Left lobe of liver (tissue), 2 donors: ENCODE data around the gene CHCHD1. TPM values are rescaled to one million over a fixed set of nuclear protein-coding genes. Genes with fewer than 3 reads are reported as not detected.
"Not testable (repeated sequence)": the region's sequence is repeated elsewhere in the genome, so short reads cannot be mapped to it uniquely, and the experiment has no call there.

Source experiments
- ATAC-seq: fragments of 200-7000 bp; cut with Tn5 transposase; one replicate; pipeline ENCODE4 v1.9.1; 2020; ENCODE audit warnings: mild to moderate bottlenecking, moderate library complexity
- DNase-seq: peaks from one replicate; pipeline ENCODE4 v3.0.0-alpha.2; 2020; ENCODE audit warnings: low spot score
- total RNA-seq: library from RNA; stranded (reverse); gene quantifications from one replicate; pipeline ENCODE4 v1.2.1, GENCODE V29; 2021
- donor health status: DM: no; HTN: no; CAD: no; lungs with moderate emphysema.
- donor health status: DM: no; HTN: yes; CAD: no.

CHCHD1 gene
- total RNA-seq, 1 donor from 2014 or later: 14.1 TPM

GRCh38 chr10:73790886-73791625 lies 9.2 kb downstream of the CHCHD1 start:
- ATAC-seq (no peak), DNase-seq (no peak)

GRCh38 chr10:73791871-73792400 lies 10.1 kb downstream of the CHCHD1 start:
- no peak for ATAC-seq
- no peak for DNase-seq

- DNase-seq (no peak), ATAC-seq (no peak)
Measured at GRCh38 chr10:73793456-73793855, 11.6 kb downstream of the CHCHD1 start.

GRCh38 chr10:73795491-73795890 lies 13.6 kb downstream of the CHCHD1 start:
- not testable (repeated sequence) for ATAC-seq, DNase-seq

- DNase-seq, ATAC-seq: not testable (repeated sequence)
Measured at GRCh38 chr10:73796035-73796434, 14.2 kb downstream of the CHCHD1 start.

- ATAC-seq (no peak), DNase-seq (no peak)
Measured at GRCh38 chr10:73796766-73797165, 14.9 kb downstream of the CHCHD1 start.

GRCh38 chr10:73797324-73798025 lies 15.6 kb downstream of the CHCHD1 start:
- DNase-seq (no peak), ATAC-seq (no peak)

- DNase-seq: no peak
- no peak for ATAC-seq
Measured at GRCh38 chr10:73798087-73798486, 16.2 kb downstream of the CHCHD1 start.

- no peak for DNase-seq
- ATAC-seq: peak; percentile 3
Measured at GRCh38 chr10:73798927-73799560, 17.2 kb downstream of the CHCHD1 start.

GRCh38 chr10:73799899-73800559 lies 18.2 kb downstream of the CHCHD1 start:
- DNase-seq: no peak
- ATAC-seq: peak; percentile 6

GRCh38 chr10:73800560-73801252 lies 18.9 kb downstream of the CHCHD1 start:
- ATAC-seq: peak; percentile 3
- no peak for DNase-seq

- DNase-seq: no peak
- no peak for ATAC-seq
Measured at GRCh38 chr10:73801253-73801590, 19.4 kb downstream of the CHCHD1 start.

- no peak for DNase-seq
- ATAC-seq: no peak
Measured at GRCh38 chr10:73802276-73802991, 20.6 kb downstream of the CHCHD1 start.

- DNase-seq (no peak), ATAC-seq (no peak)
Measured at GRCh38 chr10:73803680-73804286, 21.9 kb downstream of the CHCHD1 start.

GRCh38 chr10:73806176-73806950 lies 24.5 kb downstream of the CHCHD1 start:
- ATAC-seq (no peak), DNase-seq (no peak)

GRCh38 chr10:73807471-73807870 lies 25.6 kb downstream of the CHCHD1 start:
- ATAC-seq (no peak), DNase-seq (no peak)

- ATAC-seq (no peak), DNase-seq (no peak)
Measured at GRCh38 chr10:73808021-73808815, 26.4 kb downstream of the CHCHD1 start.
